Tracheal epithelial cell (primary cell): Measurements from ENCODE around the gene RGS12. TPM values are rescaled to one million over a fixed set of nuclear protein-coding genes. Genes with fewer than 3 reads are reported as not detected.

Source experiments
- total RNA-seq: library from RNA; depleted of rRNA; stranded (reverse); fragments of >200 nt; gene quantifications from 2 replicates; pipeline ENCODE4 v1.2.1, GENCODE V29; 2014

The RGS12 gene, protein sequence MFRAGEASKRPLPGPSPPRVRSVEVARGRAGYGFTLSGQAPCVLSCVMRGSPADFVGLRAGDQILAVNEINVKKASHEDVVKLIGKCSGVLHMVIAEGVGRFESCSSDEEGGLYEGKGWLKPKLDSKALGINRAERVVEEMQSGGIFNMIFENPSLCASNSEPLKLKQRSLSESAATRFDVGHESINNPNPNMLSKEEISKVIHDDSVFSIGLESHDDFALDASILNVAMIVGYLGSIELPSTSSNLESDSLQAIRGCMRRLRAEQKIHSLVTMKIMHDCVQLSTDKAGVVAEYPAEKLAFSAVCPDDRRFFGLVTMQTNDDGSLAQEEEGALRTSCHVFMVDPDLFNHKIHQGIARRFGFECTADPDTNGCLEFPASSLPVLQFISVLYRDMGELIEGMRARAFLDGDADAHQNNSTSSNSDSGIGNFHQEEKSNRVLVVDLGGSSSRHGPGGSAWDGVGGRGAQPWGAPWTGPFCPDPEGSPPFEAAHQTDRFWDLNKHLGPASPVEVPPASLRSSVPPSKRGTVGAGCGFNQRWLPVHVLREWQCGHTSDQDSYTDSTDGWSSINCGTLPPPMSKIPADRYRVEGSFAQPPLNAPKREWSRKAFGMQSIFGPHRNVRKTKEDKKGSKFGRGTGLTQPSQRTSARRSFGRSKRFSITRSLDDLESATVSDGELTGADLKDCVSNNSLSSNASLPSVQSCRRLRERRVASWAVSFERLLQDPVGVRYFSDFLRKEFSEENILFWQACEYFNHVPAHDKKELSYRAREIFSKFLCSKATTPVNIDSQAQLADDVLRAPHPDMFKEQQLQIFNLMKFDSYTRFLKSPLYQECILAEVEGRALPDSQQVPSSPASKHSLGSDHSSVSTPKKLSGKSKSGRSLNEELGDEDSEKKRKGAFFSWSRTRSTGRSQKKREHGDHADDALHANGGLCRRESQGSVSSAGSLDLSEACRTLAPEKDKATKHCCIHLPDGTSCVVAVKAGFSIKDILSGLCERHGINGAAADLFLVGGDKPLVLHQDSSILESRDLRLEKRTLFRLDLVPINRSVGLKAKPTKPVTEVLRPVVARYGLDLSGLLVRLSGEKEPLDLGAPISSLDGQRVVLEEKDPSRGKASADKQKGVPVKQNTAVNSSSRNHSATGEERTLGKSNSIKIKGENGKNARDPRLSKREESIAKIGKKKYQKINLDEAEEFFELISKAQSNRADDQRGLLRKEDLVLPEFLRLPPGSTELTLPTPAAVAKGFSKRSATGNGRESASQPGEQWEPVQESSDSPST (N-terminal part only)
- total RNA-seq = 30.3 and 51.3 TPM in 2 replicates

DNA sequence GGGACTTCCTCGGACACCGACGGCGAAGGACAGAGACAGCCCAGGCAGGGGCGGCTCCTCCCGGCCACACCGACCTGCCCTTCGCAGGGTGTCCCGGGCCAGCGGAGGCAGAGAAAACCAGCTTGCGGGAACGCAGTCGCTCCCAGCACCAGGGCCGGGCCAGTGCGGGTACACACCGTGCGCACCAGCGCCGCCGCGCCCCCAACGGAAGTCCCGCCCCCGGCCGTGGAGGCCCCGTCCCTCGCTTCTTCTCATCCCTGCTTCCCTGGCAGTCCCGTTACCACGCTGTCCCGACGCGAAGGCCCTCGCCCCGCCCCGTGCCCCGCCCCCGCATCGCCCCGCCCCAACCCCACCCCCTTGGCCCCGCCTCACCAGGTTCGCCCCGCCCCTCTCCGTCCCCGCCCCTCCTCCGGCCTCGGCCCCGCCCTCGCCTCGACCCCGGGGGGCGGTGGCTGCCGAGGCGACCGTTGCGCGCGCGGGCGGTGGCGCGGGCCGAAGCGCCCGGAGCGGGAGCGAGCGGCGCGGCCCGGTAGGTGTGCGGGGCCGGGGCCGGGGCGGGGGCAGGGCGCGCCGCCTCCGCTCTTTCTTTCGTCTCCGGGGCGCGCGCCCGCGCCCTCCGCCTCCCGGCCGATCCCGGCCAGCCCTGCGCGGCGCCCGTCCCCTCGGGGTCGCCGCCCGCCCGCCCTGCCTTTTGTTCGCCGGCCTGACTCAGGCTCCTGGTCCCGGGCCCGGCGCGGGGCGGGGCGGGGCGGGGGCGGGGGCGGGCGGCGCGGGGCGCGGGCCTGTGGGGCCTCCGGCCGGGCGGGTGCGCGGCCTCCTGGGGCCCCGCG, at the start of gene RGS12:
Gene RGS12, plus strand, starts transcription at position 451 of the 830 bp plus-strand sequence. CDS start 23,150 bp downstream, outside the sequence.

DNA sequence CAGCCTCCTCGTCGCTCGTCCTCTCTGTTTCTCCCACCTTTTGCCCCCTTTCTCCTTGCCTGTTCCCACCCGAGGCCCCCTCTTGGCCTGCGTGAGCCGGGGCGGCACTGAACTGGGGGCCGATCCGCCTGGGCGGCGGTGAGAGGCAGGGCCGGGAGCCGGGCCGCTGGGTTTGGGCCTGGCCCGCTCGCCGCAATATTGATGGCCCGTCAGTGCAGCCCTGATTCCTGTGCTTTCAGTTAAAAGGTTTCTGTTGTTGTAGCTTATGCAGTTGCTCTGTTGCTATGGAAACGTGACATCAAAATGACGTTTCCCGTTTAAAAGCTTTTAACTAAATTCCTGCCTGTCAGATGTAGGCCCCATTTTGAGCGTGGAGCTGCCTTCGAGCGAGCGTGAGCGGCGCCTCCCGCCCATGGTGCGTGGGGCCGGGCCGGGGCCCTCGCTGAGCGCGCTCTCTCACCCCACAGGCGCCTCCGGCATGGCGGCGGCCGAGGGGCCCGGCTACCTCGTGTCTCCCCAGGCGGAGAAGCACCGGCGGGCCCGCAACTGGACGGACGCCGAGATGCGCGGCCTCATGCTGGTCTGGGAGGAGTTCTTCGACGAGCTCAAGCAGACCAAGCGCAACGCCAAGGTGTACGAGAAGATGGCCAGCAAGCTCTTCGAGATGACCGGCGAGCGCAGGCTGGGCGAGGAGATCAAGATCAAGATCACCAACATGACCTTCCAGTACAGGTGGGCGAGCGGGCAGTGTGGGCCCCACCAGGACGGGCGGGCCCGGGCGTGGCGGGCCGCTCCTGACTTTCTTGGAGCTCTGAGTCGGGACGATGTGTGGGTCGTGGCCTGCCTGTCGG, 43.8 kb upstream of the RGS12 start, which contains the start of gene MSANTD1:
Gene MSANTD1, plus strand, starts transcription at position 349 of the 851 bp plus-strand sequence. Its CDS starts 64 bp downstream, at position 413.

Other genes with a start within 250 kb of the RGS12 start
- not detected in 2 replicates for gene HTT-AS, start 218.5 kb upstream of the RGS12 start, total RNA-seq
- gene HTT, start 218.3 kb upstream of the RGS12 start, total RNA-seq = 26.6 and 32.0 TPM in 2 replicates
- 0.21 and 0.48 TPM in 2 replicates for gene MSANTD1, start 43.9 kb upstream of the RGS12 start, total RNA-seq
- not detected in 2 replicates for gene HGFAC, start 148.9 kb downstream of the RGS12 start, total RNA-seq
- 5.5 and 7.2 TPM in 2 replicates for gene DOK7, start 170.3 kb downstream of the RGS12 start, total RNA-seq
- gene LRPAP1, start 239.4 kb downstream of the RGS12 start, total RNA-seq = 85.3 and 99.7 TPM in 2 replicates